HG03565 (cell line): ENCODE measurements around the gene PNLDC1.
"Not testable (repeated sequence)": the region's sequence is repeated elsewhere in the genome, so short reads cannot be mapped to it uniquely, and the experiment has no call there.

Experiments used
- ATAC-seq: cut with Tn5 transposase; IDR thresholded peaks from one replicate; pipeline ENCODE4 v1.9.1; 2021; ENCODE audit warnings: mild to moderate bottlenecking, moderate library complexity; ENCODE audit not compliant: unreplicated experiment

The PNLDC1 gene

GRCh38 chr6:159819098-159819497, 19.0 kb downstream of the PNLDC1 start:
- no peak for ATAC-seq

DNA sequence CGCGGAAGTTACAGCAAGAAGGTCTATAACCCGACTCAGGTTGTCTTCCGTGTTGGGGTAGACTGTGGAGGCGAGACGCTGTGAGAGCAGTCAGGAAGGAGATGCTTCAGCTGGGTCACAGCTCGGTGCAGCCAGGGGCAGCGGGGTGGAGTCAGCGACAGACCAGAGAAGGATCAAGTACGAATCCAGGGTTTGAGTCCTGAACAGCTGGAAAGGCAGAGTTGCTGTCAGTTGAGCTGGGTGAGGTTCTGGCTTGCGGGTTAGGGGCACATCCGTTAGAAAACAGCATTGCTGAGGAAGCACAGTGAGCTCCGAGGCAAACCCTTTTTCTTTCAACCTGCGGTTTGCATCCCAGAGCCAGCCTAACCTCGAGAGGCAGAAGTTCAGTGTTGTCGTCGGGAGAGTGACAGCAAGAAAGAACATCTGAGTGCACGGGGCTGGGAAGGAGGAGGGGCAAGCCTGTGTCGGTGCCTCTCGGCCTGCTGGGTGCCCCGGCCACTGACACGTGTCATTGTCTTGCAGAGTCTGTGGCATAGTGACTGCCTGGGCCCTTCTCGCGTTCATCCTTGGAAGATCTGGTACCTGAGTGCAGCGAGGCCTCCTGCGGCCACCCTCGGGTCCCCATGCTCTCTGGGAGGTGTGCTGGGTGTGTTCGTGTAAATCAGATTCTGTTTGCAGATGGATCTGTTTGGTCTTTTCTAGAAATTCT, 20.0 kb downstream of the PNLDC1 start:
- no peak for ATAC-seq

DNA sequence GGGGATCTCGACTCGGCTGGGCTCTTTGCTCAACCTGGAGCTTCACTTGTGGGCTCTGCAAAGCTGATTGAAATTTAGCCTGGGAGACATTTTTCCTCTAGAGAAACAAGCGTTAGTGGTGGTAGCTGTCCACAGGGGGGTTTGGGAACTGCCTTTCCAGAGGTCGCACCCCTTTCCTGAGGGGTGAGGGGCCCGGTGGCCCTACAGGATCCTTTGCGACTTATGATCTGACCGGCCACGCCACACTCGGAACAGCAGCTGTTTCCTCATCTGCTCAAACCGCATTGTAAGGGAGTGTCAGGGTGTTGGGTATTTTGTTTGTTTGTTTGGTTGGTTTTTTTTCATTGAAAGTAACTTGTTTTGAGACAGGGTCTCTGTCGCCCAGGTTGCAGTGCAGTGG, 21.0 kb downstream of the PNLDC1 start:
- no peak for ATAC-seq

GRCh38 chr6:159821726-159822125, 21.6 kb downstream of the PNLDC1 start:
- no peak for ATAC-seq

DNA sequence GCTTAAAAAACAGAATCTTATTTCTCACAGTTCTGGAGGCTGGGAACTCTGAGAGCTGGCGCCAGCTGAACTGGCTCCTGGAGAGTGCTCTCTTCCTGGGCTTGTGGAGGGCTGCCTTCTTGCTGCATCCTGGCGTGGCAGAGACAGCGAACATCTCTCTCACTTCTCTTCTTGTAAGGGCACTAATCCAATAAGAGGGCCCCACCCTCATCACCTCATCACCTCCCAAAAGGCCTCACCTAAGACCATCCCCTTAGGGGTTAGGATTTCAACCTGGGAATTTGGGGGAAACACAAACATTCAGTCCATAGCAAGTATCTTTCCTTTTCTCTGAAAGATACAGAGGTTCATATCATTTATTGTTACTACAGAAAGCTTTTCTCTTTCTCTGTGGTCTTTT, 23.9 kb downstream of the PNLDC1 start:
- no peak for ATAC-seq

DNA sequence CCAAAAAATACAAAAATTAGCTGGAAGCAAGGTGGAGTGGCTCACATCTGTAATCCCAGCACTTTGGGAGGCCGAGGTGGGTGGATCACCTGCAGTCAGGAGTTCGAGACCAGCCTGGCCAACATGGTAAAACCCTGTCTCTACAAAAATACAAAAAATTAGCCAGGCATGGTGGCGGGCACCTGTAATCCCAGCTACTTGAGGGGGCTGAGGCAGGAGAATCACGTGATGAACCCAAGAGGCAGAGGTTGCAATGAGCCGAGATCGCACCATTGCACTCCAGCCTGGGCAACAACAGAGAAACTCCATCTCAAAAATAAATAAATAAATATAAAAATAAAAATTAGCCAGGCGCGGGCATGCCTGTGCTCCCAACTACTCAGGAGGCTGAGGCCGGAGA, 24.6 kb downstream of the PNLDC1 start:
- not testable (repeated sequence) for ATAC-seq

DNA sequence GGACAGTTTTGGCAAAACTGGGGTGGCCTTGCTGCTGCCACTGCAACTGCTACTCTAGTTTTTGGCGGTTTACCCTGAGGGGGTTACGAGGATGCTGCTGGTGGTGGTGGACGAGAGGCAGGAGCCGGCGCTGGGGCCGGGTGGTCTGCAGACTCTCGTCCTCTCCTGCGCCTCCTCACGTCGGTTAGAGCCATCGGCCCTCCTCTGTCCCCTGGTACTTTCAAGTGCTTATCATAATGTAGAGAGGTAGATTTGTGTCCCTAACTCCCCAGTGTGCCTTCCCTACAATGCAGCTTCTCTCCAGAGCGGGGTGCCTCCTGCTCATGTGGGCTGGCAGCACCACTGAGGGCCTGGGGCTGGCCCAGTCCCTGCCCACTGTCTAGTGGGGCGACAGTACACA, 25.9 kb downstream of the PNLDC1 start:
- ATAC-seq = no peak

- no peak for ATAC-seq
These were observed 27.0 kb downstream of the PNLDC1 start for GRCh38 chr6:159826968-159827647.

- no peak for ATAC-seq
These were observed 28.0 kb downstream of the PNLDC1 start for GRCh38 chr6:159828074-159828473.

DNA sequence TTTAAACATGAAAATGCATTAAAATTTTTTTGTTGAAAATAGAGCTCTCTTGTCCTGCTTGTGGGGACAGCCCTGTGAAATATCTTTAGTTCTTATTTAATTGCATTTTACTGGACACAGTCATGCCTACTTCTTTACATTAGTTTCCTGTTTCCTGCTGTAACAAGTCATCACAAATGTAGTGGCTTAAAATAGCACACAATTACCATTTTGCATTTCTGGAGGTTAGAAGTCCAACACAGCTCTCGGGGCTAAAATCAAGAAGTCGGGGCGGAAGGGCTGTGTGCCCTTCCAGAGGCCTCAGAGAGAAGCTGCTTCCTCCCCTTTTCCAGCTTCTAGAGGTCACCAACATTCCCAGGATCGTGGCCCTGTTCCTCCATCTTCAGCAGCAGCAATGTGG, 29.4 kb downstream of the PNLDC1 start:
- peak; percentile 63 for ATAC-seq

GRCh38 chr6:159830501-159831372, 30.7 kb downstream of the PNLDC1 start:
- no peak for ATAC-seq

DNA sequence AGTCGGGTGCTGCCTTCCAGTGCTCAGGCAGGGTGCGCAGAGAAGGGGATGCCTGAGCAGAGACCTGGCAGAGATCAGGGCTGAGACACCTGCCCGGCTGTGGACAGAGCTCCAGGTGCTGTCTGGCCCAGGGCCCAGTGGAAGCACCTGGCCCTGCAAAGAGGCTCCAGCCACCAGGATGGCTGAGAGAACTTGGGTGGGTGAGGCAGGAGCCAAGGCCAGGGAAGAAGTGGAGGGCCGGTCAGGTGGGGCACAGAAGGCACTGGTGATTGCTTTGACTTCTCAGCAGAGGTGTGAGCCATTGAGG, 31.2 kb downstream of the PNLDC1 start:
- no peak for ATAC-seq

DNA sequence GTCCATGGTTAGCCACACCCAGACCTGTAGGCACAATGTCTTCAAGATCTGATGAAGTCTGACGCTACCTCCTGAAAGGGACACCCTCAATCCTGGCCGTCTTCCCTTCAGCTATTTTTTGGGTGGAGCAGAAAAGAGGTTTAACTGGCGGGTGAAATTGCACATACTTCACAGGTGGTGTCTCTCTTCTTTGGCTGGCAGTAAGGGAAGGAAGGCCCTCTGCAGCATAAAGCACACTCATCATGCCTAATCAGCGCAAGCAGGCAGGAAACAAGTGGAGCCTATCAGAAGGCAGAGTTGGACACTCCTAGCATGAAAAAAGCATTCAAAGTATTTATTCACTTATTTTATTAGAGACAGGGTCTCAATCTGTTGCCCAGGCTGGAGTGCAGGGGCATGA, 32.9 kb downstream of the PNLDC1 start:
- ATAC-seq = no peak

GRCh38 chr6:159833556-159833955, 33.5 kb downstream of the PNLDC1 start:
- no peak for ATAC-seq

DNA sequence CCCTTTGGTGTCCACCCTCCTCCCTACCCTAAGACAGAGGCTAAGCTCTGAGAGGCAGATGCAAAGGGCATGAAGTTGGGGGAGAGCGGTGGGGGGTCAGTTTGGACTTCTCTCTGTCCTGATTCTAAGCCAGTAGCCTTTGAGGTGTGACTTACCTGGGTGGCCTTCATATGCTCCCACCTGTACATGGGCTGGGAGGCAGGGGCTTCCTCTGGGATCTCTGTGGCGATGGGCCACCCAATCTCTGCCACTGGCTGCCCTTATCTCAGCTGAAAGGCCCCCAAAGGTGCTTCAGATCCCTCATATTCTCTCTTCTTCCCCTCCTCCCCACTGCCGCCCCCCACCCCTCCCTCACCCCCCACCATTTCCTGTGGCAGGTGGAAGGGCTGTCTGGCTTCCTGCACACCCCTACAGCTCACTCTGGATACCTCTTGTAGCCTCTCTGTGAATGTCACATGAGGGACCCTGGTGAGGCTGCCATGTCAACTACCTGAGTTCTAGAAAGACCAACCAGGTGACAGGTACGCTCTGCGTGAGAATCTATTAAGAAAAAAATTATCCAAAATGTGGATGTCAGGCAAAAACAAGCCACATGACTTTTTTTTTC, 34.0 kb downstream of the PNLDC1 start:
- no peak for ATAC-seq

- no peak for ATAC-seq
These were observed 36.8 kb downstream of the PNLDC1 start for GRCh38 chr6:159836718-159837490.

DNA sequence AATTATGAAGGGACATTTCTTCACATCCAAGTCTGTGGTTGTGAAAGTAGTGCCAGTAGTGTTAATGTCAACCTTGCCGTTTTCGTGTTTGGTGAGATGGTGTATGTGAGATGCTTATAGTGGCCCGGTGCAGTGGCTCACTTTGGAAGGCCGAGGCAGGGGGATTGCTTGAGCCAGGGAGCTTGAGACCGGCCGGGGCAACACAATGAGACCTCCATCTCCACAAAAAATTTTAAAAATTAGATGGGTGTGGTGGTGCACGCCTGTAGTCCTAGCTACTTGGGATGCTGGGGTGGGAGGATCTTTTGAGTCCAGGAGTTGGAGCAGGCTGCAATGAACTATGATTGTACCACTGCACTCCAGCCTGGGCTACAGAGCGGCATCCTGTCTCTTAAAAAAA, 37.4 kb downstream of the PNLDC1 start:
- ATAC-seq = no peak

GRCh38 chr6:159838020-159838744, 38.1 kb downstream of the PNLDC1 start:
- ATAC-seq = no peak

DNA sequence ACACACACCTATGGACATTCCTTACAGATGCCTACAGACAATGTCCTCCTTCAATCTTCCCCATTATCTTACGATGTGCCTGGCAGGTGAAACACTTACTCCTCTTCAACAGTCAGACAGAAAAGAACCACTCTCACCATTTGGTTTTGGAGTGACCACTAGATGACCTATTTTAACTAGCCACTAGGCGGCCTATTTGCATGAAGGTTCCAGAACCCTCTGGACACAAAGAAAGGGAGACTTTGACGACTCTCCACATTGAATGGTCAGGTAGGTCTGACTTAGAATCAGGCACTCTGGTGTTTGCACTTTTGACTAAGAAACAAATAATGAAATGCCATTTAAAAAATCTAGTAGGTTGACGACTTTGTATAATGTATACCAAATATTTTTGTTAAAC, 42.0 kb downstream of the PNLDC1 start:
- ATAC-seq = no peak
